GM21576 (cell line): Measurements from ENCODE around the gene NPBWR2.
"Not testable (repeated sequence)": the region's sequence is repeated elsewhere in the genome, so short reads cannot be mapped to it uniquely, and the experiment has no call there.

Experiments used
- ATAC-seq: cut with Tn5 transposase; IDR thresholded peaks from one replicate; pipeline ENCODE4 v1.9.1; 2021; ENCODE audit warnings: mild to moderate bottlenecking, moderate library complexity; ENCODE audit not compliant: unreplicated experiment

NPBWR2 gene

DNA sequence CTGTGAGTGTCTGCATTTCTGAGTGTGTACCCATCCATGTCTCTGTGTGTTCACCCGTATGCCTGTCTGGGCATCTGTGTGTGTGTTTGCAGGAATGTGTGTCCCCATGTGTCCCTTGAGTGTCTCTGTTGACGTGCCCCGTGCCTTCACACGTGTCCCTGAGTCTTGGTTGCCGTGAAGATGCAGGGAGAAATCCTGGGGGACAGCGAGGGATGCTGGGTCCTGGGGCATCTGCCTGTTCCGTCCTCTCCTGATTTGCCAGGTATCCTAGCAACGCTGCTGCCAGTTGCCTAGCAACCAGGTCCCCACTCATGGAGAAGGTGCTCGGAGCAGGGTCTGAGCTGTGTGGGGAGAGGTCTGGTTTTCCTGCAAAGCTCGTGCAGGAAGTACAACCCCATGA, 17.2 kb downstream of the NPBWR2 start:
- no peak for ATAC-seq

DNA sequence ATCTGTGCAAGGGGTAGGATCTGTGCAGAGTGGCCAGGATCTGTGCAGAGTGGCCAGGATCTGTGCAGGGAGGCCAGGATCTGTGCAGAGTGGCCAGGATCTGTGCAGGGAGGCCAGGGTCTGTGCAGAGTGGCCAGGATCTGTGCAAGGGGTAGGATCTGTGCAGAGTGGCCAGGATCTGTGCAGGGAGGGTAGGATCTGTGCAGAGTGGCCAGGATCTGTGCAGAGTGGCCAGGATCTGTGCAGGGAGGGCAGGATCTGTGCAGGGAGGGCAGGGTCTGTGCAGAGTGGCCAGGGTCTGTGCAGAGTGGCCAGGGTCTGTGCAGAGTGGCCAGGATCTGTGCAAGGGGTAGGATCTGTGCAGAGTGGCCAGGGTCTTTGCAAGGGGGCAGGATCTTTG, 18.8 kb downstream of the NPBWR2 start:
- not testable (repeated sequence) for ATAC-seq

DNA sequence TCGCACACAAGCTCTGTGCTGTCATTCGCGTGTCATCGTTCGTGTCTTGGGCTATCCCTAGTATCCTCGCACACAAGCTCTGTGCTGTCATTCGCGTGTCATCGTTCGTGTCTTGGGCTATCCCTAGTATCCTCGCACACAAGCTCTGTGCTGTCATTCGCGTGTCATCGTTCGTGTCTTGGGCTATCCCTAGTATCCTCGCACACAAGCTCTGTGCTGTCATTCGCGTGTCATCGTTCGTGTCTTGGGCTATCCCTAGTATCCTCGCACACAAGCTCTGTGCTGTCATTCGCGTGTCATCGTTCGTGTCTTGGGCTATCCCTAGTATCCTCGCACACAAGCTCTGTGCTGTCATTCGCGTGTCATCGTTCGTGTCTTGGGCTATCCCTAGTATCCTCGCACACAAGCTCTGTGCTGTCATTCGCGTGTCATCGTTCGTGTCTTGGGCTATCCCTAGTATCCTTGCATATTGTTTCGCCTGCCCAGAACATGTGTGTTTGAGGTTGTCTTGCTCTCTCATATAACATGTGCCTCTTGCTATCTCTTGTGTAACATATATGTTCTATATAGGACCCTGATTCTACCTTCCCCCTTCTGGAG, 20.0 kb downstream of the NPBWR2 start:
- ATAC-seq = not testable (repeated sequence)

DNA sequence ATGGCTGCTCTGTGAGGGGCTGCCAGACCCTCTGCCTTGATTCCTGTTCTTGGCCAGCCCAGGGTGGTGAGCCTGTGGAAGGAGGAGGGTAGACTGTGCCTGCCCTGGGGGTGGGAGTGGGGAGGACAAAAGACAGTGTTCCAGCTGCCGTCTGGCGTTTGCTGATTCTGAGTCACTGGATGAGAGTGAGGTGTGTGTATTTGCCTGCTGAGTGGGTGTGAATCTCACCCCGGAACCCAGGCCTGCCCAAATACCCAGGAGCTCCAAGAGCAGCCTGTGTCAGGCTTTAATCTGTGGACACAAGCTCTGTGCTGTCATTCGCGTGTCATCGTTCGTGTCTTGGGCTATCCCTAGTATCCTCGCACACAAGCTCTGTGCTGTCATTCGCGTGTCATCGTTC, 20.6 kb downstream of the NPBWR2 start:
- no peak for ATAC-seq

DNA sequence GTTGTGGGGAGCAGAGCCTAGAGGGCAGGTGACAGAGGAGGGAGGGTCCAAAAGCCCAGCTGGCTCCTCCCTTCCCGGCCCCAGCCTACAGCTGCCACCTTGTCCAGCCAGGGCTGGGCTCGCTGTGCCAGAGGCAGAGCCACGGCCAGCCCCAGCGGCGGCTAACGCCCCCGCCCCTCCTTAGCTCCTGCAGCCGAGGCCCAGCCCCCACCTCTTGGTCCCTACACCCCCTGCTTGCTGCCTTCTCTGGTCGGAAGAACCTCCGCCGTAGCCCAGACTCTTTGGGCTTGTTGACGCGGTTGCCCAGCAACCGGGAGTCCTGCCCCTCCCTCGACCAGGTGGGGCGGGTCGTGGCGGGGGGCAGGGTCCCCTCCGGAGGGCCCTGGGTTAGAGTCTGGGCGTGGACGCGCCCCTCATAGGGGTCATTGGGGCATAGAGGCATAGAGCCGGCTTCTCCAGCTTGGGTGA, 22.6 kb downstream of the NPBWR2 start:
- ATAC-seq = no peak

DNA sequence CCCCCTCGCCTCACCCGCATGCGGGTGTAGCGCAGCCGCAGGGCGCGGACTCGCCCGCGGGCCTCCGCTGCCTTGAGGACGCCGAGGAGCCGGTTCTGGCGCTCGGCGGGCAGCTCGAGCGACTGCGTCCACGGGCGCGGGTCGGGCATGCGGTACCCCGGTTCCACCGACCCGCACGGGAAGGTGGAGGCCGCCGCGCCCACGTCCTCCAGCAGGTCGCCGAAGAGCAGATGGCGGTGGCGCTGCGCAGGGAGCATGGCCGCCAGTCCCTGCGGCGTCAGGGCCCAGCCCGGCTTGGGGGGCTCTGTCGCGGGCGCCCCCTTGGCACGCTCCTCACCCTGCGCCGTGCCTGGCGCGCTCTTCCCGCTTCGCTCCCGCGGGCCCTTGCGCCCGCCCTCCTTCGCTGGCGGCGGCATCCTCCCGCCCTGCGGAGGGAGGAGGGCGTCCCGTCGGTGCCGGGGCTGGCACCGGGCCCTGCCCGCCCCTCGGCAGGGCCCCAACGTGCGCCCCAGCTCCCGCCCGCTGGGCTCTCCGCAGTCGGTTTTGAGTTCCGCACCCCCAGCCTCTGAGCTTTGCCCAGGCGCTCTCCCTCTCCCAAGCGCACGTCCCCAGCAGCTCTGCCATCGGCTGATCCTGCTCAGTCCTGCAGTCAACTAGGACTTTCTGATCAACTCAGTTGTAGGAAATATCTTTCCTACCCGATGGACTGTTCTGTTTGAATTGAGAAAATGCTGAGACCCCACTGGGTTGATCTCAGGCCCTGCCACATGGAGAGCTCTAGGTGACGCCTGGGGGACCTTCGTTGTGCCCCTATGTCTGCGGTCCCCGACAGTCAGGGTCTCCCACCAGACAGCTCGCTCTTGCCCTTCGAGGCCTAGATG, 23.3 kb downstream of the NPBWR2 start, which contains the start of gene LKAAEAR1:
Gene LKAAEAR1 (minus strand): TSS at position 595 of the 881 bp plus-strand sequence. CDS start 179 bp downstream, at position 416.
- no peak for ATAC-seq

DNA sequence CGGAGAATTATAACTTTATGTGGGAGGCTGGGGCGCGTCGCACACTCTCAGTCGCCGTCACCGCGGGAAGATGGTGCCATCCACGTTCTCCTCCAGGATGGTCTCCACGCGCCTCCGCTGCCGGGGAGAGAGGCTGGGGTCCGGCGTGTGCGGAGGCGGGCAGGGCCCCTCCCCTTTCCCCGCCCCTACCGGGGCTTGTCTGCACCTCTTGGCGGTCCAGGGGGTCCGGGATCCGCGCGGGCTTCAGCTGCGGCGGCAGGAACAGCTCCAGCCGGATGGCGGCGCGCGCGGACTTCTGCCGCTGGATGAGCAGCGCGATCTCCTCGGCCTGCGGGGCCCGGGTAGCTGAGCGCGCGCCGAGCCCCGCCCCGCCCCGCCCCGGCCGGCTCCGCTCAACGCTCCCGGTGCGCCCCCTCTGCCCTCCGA, 24.0 kb downstream of the NPBWR2 start:
- ATAC-seq = no peak

DNA sequence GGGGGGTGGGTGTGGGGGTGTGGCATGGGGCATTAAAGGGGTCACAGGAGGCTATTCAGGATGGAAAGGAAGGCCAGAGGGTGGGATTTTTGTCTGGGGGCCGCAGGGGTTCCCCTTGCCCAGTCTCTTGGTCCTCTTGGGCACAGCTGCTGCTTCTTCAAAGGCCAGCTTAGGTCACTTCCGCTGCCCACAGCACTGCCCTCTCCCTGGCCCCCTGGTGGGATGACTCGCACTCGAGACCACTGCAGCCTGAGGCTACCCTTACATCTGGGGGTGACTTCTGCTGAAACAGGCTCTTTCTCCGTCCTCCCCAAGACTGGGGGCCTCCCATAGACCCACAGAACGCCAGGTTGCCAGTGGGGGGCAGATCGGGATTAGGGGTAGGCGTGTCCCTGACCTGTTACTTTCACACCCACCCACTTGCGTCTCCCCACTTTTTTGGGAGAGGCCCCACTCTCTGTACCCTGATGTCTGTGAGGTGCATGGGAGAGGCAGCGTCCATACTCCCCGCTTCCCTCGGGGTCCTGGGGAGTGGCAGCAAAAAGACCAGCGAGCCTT, 24.5 kb downstream of the NPBWR2 start:
- no peak for ATAC-seq

DNA sequence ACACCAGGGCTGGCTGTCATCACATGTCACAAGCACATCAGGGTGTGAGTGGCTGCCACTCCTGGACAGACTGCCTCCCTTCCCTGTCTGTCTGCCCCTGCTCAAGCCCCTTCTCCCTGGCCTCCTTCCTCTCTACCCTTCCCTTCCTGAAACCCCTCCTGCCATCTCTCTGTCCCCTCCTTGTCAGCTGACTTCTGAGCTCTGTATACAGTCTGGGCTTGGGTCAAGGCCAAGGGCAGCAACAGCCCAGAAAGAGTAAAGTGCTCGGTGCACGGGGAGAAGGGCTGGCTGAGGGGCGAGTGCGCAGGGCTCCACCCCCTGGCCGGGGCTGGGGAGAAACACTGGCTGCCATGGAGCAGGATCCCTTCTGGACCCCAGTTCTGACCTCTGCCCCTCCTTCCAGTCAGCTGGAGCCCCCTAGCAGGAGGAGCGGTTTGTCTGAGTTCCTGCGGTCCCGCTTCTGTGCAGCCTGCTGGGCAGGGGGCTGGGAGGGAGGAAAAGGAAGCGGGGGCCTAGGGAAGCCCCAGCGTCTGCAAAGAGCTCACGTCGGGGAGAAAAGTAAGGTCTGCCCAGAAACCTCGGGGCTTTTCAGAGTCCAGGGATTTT, 25.1 kb downstream of the NPBWR2 start:
- ATAC-seq = no peak

DNA sequence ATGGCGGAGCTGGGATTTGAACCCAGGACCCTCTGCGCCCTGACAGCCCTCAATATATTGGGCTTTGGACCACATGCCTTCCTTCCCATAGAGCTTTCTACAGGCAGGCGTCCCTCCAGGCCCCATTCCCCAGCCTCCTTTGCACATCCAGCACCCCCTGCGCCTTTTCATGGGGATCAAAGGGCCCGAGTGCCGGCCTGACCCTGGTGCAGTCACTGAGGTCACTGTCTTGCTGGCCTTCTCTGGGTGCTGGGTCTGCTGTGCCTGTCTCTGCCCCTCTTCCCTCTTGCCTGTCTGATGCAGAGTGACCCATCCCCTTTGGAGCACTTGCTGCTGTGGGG, 25.8 kb downstream of the NPBWR2 start:
- ATAC-seq = no peak

DNA sequence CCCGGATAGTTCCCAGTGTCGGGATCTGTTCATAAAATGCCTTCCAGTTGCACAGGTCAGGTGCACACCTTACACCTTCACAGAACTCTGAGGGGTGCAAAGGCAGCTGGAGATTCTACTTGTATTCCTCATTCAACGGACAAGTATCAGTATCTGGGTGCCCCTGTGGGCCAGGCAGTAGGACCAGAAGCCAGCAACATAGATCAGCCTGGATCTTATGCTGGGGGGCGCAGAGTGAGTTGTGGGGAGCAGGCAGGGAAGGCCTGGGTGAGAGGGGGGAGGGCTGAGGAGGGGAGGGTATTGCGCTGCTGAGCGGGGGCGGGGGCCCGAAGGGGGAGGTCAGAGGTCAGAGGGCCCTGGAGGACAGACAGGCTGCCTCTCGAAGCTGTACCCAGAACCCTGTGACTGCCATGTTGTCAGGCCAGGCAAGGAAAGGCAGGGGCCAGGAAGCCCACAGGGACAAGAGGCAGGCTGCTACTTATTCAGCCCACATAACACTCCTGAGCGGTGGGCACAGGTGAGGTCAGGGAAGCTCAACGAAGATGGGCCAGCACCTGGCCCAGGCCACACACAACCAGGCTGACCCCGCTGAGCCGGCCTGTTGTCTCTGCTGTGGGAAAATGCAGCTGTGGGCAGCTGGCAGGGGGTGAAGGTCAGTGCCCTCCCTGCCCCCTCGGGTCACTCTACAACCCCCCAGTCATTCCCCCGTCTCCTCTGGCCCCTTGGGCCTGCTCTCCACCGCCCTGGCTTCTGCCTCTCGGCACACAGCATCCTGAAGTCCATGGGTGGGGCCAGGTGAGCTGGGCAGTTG, 26.3 kb downstream of the NPBWR2 start:
- no peak for ATAC-seq

DNA sequence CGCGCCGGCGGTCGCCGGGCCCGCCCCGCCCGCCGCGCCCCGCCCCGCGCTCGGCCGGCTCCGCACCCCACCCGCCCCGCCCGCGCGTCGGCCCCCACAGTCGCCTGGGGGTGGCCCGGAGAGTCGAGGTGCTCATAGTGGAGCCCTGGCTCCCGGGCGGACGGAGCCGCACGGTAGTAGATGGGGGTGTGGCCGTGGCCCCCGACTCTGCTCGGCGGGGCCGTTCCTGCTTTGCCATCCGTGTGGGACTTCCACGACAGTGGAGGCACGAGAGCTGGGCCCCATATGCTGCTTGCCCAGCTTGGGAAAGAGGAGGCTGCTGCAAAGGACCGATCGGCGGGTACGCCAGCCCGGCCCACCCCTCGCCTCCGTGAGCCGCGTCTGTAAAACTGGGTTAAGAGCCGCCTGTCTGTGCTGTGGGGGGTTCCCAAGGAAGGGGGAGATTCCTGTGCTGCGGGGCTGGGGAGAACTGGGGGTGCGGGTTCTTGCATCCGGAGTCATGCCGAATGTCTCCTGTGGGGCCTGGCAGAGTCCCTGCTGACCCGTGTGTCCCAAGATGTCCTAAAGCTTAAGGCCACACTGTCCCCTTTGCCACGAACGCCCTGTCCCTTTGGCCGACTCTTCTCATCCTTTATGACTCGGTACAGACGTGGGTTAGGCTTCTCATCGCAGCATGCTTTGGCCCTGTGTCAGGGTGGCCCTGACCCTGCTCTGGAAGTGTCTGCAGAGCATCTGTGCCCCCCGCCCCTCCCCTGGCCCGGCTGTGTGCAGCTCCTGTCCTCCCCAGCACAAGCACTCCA, 27.2 kb downstream of the NPBWR2 start, which contains the start of gene OPRL1:
Gene OPRL1 (plus strand): TSS at position 70 of the 800 bp plus-strand sequence. CDS start 12,639 bp downstream, outside the sequence.
- ATAC-seq = no peak

DNA sequence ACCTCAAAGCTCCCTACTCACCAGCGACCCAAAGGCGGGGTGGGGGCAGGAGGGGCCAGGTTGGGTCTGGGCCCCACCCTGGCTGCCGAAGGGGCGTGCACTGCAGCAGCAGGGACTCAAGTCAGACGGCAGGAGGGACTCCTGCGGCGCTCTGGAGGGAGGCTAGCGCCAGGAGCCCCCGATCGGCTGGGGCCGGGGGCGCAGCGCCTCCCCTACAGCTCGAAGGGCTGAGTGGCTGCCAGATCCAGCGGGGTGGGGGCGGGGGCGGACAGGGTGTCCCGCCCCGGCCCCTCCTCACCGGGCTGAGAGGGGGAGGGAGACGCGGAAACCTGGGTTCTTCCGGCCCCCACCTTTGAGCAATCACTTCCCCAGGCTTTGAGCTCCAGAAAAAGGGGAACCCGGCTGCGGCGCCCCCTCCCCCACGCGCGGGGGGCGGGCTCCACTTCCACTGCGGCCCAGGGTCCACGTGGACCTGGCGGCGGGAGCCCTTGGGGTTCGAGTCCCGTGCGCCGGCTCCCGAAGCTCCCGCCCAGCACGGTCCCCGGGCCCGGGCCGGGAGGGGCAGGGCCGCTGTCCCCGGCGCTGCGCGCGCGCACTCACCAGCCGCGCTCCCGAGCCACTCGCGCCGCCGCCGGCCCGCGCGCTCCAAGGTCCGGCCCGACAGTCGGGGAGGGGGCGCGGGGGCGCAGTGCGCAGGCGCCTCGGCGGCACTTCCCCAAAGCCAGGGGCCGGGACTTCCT, 27.9 kb downstream of the NPBWR2 start, which contains the start of gene RGS19:
Gene RGS19 (minus strand): TSS at position 246 of the 740 bp plus-strand sequence. CDS start 2,632 bp downstream, outside the sequence.
- peak; percentile 27 for ATAC-seq

DNA sequence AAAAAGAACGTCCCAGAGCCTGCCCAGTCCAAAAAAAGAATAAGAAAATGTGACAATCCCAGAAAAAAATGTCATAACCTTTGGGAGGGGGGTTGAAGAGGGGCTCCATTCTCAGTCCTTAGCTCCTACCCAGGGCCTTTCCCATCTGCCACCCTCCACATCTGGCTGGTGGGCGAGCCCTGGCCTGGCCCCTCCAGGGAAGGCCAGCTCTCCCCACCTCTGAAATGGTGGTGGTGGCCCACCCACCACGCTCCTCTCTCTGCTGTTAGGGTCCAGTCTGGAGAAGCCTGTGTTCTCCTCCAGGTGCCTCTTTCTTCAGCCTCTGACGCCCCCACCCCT, 28.5 kb downstream of the NPBWR2 start:
- ATAC-seq = no peak

DNA sequence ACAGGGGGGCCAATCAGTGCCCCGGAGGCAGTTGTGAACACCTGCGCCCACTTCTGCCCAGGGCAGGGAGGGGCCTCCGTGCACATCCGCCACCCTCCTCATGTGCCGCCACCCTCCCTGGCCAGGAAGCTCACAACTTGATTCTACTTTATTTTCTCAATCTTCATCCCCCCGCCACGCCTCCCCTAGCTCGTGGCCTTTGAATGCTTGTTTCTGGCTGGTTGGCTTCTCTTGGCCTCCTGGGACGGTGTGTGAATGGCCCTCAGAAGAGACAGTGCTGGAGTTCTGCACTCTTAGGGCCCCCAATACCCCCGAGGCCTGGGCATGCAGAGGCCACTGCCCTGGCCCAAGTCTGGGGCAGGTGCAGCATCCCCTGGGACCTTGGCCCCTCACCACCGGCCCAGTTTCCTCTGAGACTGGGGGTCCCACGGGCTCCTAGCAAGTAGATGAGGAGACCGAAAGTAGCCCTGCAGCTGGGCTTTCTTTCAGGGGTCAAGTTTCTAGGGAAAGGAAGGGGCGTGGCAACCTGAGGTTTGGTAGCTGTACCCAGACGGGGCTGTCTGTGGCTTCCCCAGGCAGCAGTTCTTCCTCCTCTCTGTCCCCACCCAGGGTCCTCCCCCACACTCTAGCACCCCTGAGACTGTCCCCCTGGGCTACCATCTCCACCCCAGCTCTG, 29.4 kb downstream of the NPBWR2 start:
- no peak for ATAC-seq

DNA sequence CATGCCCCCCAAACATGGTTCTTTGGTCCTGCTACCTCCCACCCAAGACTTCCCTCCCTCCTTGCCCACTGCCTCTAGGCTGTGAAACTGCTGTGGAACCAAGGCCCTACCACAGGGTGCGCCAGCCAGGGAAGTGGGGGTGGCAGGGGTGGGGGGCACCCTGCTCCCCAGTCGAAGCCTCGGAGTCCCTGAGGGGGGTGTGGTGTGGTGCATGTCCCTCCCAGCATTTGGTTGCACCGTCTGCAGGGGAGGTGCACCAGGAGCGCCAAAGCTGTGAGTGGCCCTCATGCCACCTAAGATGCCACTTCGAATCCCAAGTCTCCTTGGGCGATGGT, 29.9 kb downstream of the NPBWR2 start:
- ATAC-seq = no peak

DNA sequence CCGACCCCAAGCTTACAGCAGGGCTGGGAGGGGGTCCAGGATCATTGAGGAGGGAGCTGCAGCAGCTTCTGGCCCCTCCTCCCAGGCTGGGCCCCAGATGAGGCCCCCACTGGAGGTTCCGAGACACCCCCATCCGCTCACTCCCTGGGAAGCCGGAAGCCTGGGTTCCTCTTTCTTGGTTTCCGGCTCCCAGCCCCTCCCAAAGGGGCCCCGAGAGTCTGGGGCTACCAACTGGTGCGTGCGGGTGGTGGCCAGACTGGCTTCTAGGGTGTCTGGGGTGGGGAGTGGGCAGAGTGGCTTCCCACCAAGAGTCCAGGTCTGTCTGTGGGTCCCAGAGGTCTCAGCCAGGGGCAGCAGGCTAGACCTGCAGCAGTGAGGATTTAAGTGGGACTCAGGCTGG, 30.3 kb downstream of the NPBWR2 start:
- ATAC-seq = no peak
